Testis (tissue), 2 donors: Measurements from ENCODE around the gene NIF3L1.

Experiments
- CTCF ChIP-seq, 3 experiments: fragments of 450-650 bp in 2 of 3; fragments of 200-600 bp in 1 of 3; sonication (generic) in 1 of 3; IDR thresholded peaks; one replicate each; pipeline ENCODE4 v1.5.1; 2016 to 2019; ENCODE audit warnings: antibody characterized with exemption in 3 of 3, mild to moderate bottlenecking in 2 of 3, moderate library complexity in 1 of 3
- POLR2A ChIP-seq: fragments of 450-650 bp; IDR thresholded peaks from one replicate; pipeline ENCODE4 v1.6.1; 2017; ENCODE audit warnings: antibody characterized with exemption, mild to moderate bottlenecking, moderate library complexity

DNA sequence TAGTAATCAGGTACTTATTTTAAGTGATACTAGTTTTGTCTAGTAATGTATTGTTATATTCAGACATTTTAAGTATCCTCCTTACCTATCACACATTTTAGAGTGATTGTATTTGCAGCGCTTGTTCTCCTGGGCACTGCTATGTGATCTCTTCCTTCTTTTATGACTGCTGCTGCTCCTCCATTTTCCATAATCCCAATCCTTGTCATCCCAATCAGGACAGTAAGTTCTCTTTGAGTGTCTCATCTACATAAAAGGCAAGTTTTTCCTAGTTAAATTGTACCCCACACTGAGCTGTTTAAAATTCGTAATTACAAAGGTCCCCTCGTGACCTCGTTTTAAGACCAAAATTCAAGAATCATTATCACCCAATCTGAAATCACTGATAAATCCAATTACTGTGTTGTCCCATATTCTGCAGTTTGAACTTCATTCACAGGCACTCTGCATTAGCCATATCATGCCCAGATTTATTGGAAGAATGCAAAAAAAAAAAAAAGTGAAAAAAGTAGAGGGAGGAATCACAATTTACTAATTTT is 27.5 kb upstream of the NIF3L1 start:
- TF ChIP-seq CTCF (IDR thresholded peaks at IDR 0.05) = no peak
- TF ChIP-seq POLR2A = no peak
